KBM-7 (cell line): ENCODE results near the gene CCDC87.
"Not testable (repeated sequence)": the region's sequence is repeated elsewhere in the genome, so short reads cannot be mapped to it uniquely, and the experiment has no call there.

Experiments used
- DNase-seq: peaks from one replicate; pipeline ENCODE4 v3.0.0-alpha.2; 2015
- in situ Hi-C: fragments of 300-500 bp; cut with MboI; formaldehyde crosslinking; loops from 2 replicates; pipeline ENCODE4 v1.14.3; 2020; ENCODE audit warnings: low sequenced_read_pairs, low pct_unique_long_range_greater_than_20kb, mixed read lengths

CCDC87 gene

DNA sequence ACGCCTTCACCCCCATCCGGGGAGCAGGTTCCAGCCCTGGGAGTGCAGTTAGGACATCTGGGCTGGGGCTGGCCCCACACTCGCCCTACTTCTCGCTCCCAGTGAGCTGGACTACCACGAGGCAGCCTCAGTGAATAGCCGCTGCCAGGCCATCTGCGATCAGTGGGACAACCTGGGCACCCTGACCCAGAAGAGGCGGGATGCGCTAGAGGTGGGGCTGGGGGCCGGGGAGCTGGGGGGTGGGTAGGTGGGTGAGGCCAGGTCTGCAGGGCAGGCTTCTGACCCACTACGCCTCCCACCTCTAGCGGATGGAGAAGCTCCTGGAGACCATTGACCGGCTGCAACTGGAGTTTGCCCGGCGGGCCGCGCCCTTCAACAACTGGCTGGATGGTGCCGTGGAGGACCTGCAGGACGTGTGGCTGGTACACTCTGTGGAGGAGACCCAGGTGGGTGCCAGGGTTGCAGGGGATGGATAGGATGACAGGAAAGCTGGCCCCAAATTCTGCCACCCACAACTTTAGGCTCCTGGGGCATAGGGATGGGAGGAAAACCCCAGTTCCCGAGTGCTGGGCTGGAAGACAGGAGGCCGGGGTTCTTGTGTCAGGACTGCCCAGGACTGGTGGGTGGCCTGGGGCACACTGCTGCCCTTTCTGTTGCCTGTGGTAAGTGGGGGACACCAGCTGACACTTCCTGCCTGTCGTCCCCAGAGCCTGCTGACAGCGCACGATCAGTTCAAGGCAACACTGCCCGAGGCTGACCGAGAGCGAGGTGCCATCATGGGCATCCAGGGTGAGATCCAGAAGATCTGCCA is 32.8 kb downstream of the CCDC87 start:
- DNase-seq, result no peak
- in situ Hi-C loops, result no loop called here

DNA sequence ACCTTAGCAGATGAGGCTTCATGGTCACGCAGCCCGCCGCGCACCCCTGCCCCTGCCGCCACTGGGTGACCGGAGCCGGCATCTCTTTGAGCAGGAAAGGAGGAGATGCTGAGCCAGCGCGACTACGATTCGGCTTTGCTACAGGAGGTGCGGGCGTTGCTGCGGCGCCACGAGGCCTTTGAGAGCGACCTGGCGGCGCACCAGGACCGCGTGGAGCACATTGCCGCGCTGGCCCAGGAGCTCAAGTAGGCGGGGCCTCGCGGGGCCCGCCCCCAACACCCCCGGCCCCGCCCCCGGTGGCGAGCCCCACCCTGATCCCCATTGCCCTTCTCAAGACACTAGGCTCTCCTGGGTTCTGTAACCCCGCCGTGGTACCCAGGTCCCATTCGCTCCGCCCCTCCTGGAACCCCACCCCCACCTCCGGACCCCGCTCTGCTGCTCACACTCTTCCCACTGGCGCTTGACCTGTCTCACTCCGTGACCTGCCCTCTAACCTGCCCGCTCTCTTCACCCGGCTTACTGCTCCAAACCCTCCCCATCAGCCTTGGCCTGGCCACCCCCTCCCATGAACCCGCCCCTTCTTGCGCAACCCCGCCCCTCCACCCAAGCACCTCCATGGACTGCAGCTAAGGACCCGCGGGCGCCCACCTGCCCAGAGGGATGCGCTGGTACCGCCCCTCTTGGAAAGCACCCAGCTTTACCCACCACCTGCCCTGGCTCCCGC is 33.6 kb downstream of the CCDC87 start:
- DNase-seq, result no peak
- in situ Hi-C loops, result no loop called here

DNA sequence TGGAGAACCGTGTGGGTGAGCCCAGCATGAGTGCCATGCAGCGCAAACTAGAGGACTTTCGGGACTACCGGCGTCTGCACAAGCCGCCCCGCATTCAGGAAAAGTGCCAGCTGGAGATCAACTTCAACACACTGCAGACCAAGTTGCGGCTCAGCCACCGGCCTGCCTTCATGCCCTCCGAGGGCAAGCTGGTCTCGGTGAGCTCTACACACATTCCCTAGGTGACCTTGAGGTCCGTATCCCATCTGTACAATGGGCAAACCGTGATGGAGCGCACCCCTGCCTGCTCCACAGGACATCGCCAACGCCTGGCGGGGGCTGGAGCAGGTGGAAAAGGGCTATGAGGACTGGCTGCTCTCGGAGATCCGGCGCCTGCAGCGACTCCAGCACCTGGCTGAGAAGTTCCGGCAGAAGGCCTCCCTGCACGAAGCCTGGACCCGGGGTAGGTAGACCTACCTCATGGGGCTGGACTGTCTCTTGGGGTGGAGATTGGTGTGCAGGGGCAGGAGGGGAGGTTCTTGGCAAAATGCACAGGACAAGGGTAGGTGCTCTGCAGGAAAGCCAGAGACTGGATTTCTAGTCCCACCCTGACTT is 35.0 kb downstream of the CCDC87 start:
- in situ Hi-C loops, result no loop called here
- no peak for DNase-seq

DNA sequence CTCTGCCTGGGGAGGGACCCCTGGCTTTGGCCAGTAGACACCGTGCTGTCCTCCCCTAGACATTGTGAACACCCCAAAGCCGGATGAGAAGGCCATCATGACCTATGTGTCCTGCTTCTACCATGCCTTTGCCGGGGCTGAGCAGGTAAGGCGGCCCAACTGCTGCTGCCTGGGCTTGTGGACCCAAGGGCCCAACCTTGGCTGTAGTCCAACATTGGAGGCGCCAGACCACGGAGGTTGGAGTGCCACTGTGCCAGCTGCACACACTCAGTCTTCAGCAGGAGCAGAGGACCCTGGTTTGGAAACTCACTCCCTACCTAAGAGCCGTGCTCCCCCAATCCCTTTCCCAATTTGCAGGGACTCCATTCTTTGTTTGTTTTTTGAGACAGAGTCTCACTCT is 36.8 kb downstream of the CCDC87 start:
- DNase-seq, result no peak
- in situ Hi-C loops, result no loop called here

DNA sequence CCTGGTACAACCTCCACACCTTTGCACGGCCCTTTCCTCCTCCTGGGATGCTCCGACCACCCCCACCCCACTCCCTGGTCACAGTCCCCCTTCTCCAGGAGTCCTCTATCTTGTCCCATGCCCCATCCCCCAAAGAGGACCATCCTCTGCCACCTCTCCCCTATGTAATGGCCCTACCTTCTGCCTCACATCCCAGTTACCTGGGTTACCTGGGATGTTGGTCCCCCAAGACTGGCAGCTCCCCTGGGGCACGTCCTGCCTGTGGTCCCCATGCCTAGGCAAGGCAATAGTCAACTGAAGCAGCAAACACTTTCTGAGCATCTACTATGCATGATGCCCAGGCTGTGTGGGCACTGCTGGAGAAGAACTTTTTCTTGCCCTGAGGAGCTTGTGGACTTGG is 37.4 kb downstream of the CCDC87 start:
- no peak for DNase-seq
- in situ Hi-C loops, result no loop called here

DNA sequence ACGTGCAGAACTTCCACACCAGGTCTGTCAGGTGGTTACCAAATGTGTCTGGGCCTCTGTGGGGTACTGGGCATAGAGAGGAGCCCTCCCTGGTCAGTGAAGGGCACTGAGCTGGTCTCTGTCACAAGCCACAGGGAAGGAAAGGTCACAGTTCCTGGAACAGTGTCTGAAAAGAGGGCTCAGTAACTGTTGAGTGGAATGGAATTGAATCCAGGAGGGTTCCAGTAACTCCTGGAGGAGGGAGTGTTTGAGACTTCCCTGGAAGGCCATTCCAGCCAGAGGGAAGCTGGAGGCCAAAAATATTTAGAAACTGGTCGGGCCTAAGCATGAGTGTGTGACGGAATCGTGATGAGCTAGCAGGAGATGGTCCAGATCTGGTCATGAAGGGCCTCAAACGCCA is 38.3 kb downstream of the CCDC87 start:
- DNase-seq, result no peak
- in situ Hi-C loops, result no loop called here

DNA sequence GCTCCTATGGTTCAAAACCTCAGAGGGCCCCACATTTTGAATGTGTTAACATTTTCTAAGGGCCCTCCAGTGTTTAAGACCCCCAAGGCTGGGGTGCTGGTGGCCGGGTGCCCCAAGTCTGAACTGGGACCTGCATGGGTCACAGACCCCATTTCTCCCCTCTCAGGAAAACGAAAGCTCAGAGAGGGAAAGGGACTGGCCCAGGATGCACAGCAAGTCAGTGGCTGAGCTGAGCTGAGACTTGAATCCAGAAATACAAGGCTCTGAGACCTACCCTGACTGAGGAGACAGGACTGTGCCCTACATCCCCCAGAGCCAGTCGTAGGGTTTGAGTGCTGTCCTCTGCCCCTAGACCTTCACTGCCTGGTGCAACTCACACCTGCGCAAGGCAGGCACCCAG is 42.0 kb downstream of the CCDC87 start:
- DNase-seq, result no peak
- in situ Hi-C loops, result no loop called here

DNA sequence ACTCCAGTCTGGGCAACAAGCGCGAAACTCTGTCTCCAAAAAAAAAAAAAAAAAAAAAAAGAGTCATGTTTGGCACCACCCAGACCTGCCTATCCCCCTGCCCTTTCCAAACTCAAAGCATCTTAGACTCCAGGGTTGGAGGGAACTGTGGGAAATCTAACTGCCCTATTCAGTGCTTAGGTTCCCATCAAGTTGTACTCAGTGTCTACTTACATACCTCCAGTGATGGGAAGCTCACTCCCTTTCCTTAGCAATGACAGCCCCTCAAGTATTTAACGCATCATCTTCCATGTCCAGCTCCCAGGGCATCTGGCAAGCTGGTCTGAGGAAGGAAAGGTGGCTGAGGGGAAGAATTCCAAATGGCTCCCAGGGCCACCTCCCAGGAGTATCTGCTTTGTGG is 43.2 kb downstream of the CCDC87 start:
- in situ Hi-C loops, result no loop called here
- DNase-seq, result no peak

DNA sequence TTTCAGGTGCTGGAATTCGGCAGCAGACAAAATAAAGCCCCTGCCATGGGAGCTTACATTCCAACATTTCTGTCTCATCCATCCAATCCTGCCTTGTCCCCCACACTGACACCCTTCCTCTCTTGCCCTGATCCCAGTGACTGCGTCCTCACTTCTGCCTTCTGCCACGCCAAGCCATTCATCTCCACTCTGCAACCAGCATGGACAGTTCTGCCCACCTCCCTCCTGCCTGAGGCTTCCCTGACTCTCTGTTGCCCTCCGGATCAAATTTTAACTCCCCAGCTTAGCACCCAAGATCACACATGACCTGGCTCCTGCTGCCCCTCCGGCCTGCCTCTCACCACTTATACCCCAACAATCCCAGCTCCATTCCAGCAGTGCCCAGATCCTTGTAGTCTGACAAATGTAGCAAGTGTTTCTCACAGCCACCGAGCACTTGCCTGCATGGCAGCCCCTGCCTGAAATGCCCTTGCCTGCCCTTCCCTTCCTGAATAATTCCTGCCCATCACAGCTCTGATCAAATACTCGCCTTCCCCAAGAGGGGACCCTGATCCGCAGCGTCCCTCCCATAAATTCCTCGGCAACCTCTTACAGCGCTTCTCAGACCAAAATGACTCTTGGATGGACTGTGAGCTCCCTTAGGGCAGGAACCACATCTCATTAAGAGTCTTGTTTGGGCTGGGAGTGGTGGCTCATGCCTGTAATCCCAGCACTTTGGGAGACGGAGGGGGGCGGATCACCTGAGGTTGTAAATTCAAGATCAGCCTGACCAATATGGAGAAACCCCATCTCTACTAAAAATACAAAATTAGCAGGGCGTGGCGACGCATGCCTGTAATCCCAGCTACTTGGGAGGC is 43.9 kb downstream of the CCDC87 start:
- in situ Hi-C loops, result no loop called here
- no peak for DNase-seq

DNA sequence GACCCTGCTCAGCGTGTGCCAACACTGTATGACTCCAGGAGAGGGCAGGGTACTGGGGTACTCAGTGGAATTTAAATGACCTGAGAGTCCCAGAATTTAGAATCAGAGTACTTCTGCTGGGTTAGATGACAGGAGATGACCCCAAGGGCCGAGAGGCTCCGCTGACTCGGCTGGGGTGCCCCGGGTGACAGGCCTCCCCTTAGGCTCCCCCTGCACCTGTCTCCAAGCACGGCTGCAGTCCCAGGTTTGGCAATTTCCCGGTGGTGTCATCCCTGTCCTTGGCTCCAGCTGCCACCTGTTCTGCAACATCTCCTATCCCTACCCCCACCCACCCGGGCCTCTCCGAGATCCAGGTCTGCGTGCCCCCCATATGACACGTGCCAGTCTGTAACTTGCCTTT is 44.8 kb downstream of the CCDC87 start:
- no peak for DNase-seq
- in situ Hi-C loops, result no loop called here

DNA sequence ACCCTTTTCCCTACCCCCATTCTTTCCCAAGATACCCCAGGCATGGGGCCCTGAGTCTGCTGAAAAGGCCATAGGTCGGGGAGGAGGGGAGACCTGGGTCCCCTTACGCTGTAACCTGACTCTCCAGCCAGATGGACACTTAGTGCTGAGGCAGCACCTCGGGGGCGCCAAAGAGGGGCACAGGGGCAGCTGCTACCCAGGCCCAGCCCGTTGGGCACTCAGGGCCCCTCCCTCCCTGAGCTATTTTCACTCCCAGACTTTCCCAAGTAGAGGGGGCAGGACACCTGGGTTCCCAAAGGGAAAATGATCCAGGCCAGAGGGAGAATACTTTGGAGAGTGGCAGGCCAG is 45.2 kb downstream of the CCDC87 start:
- in situ Hi-C loops, result no loop called here
- DNase-seq, result no peak

DNA sequence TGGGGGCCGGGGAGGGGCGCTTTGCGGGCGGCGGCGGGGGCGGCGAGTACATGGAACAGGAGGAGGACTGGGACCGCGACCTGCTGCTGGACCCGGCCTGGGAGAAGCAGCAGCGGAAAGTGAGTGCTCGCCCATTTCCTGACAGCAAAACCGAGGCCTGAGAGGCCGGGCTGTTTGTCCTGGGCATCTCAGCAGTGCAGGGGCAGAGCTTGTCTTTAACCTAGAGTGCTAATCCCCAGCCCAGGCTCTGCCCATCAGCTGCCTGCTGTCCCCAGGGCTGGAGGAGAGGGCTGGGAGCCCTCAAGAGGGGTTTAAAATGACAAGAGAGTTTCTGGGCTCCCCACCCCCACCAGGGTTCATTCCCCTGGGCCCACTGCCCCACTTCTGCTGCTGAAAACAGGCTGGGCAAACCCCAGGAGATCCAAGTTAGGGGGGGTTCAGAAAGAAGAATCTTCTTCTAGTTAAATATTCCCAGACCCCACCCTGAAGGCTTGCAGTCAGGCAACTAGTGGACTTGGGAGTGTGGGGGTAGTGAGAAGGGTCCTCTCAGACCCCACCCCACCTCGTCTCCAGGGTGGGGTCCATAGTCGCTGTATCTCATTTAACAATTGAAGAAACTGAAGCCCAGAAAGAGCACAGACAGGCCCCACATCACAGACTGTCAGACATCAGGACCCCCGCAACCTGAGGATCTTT is 45.7 kb downstream of the CCDC87 start:
- in situ Hi-C loops, result no loop called here
- DNase-seq, result no peak

DNA sequence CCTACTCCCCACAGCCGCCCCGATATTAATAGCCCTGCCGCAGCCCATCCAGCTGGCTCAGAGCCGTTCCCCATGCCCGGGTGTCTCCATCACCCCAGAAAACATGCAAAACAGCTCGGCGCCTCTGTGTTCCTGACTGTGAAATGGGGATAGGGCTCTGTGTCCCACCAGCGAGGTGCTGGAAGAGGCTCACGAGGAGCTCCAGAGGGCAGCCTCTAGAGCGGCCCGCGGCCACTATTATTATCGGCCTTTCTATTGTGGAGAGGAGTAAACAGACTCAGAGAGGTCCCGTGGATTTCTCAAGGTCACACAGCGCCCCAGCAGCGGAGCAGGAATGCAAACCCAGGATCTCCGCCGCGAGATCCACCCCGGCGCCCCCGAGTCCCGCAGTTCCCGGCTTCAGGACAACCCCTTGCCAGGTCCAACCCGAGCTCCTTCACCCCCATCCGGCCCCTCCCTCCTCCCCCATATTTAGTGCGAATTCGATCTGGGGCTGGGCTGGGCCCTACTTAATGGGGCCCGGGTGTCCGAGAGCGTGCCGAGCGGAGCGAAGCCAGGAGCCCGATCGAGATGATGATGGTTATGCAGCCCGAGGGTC is 46.4 kb downstream of the CCDC87 start, which contains the start of gene ACTN3:
TSS of gene ACTN3 (plus strand) at position 536 of the 598 bp plus-strand sequence. CDS start at position 571, 35 bp downstream.
- DNase-seq, result no peak
- in situ Hi-C loops, result no loop called here

DNA sequence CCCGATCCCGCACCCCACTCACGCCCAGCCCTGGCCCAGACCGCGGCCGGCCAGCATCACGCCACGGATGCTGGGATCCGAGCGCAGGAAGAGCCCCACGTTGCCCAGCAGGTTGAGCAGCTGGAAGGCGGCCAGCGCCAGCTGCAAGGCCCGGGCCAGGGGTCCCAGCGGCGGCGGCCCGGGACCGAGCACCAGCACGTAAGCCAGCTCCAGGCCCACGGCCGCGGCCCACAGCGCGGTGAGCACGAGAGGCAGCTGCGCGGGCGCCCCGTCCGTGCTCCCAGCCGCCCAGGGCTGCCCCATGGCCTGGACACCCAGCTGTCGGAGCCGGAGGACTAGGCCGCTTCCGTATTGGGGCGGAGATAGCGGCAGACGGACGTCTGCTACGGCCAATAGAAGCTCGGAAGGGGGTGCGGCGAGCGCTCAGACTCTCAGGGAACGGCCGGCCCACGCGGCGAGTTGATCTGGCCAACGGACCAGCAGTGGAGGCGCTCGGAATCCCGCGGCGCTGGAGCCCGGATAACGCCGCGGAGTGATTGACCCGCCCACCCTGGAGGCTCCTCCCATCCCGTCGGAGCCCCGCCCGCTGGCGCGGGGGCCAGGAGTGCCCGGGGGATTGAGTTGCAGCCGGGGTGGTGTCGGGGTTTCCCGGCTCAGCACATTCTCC is 47.0 kb downstream of the CCDC87 start, which contains the start of gene ZDHHC24:
TSS of gene ZDHHC24 (minus strand) at position 348 of the 667 bp plus-strand sequence. CDS start at position 303, 45 bp downstream.
- in situ Hi-C loops, result no loop called here
- DNase-seq, result peak; percentile 96

DNA sequence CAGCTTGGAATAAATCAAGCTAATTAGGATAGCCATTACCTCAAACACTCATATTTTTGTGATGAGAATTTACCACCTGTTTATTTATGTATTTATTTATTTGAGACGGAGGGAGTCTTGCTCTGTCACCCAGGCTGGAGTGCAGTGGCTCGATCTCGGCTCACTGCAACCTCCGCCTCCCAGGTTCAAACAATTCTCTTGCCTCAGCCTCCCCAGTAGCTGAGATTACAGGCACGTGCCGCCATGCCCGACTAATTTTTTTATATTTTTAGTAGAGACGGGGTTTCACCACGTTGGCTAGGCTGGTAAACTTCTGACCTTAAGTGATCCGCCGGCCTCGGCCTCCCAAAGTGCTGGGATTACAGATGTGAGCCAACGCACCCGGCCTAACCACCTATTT is 47.9 kb downstream of the CCDC87 start:
- DNase-seq, in situ Hi-C loops: not testable (repeated sequence)

DNA sequence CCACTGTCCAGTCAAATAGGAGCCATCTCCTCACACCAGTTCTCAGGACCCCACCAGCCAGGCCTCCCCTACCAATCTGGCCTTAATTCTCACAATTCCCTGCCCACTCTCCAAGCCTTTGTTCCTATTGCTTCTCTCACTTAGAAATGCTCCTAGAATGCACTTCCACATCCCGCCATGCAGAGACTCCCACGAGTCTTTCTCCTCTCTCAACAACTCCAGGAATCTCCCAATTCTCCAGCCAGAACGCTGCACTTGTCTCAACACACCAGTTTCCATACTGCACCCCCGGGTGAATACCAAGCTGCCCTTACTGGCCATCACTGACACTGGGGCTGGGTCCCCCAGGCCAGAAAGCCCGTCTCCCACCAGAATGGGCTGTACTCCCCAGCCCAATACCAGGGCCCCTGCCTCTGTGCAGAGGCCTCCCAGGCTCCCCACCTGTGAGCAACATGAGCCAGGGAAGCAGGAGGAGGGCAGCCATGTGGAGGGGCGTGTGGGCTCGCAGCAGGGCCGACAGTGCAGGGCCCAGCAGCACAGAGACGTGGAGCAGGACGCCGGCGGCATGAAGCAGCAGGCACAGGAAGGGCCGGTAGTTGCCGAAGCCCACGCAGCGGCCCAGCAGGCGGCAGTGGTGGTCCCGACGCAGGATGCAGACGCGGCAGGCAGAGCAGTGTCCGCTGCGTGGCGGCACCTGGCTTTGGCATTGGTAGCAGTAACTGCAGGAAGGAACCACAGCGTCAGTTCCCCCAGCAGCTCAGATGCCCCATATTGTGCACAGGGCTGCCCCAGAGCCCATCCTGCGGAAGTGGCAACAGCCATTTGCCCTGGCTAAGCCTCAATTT is 49.4 kb downstream of the CCDC87 start:
- peak; percentile 79 for DNase-seq
- in situ Hi-C loops, result no loop called here

DNA sequence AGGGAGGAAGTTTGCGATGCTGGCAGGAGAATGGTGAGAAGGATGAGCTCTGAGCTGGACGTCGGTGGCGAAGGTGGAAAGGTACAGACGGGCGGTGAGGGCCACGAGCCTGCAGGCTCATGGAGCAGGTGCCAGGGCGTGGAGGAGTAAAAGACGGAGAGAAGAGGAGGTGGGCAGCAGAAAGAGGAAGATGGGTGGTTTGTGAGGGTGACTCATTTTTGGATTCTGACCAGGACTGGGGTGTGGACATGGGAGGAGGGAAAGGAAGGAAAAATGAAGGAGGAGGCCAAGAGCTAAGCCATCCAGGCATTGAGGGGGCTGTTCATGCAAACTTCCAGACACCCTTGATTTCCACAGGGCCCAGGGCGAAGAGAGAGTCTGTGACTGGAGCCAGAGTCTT is 50.5 kb downstream of the CCDC87 start:
- peak; percentile 23 for DNase-seq
- in situ Hi-C loops, result no loop called here
